Measurements from ENCODE around the gene EEF1AKMT3.

DNA sequence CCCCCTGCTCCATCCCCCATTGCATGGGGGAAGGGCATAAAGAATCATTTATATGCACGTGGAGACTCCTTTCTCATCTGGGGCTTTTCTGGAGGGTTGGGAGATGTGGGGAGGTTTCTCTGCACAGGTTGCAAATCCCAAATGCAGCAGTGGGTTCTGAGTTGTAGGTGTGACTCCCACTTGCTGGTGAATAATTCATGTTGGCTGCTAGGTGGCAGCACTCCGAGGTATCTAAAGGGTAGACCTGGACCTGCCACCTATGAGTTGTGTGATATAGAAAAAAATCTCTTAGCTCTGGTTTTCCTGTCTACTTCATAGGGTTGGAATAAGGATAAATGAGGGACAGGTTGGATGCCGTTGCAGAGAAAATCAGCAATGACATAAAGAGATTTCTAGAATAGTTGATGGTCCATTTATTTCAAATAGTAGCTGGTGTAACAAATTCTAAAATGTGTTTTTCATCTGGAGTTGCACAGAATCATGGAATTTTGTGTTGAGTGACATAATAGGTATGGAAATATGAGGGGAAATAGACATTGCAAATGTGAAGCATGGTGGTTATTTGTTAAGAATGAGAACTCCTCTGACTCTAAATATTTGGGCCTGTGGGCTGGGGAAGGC is 12.9 kb upstream of the EEF1AKMT3 start:
- TF ChIP-seq SIN3A (IDR thresholded peaks at IDR 0.05; ENCODE audit: low read depth) (no peak), EZH2 (IDR thresholded peaks at IDR 0.05) (no peak), POLR2A (IDR thresholded peaks at IDR 0.05; ENCODE audit: borderline replicate concordance, extremely low read depth, insufficient read depth, insufficient read length) (no peak), YY1 (IDR thresholded peaks at IDR 0.05; ENCODE audit: extremely low read depth, insufficient replicate concordance, low read depth, low read length) (no peak), EGR1 (IDR thresholded peaks at IDR 0.05; ENCODE audit: low read depth) (no peak), TCF7L2 (IDR thresholded peaks at IDR 0.05; ENCODE audit: borderline replicate concordance, extremely low read depth, insufficient read depth, insufficient read length) (no peak), EZH2phosphoT487 (IDR thresholded peaks at IDR 0.05; ENCODE audit: borderline replicate concordance) (no peak), ZNF274 (IDR thresholded peaks at IDR 0.05; ENCODE audit: low read depth, low read length) (no peak), POLR2AphosphoS5 (IDR thresholded peaks at IDR 0.05; ENCODE audit: low read depth, low read length) (no peak)
- TF ChIP-seq, protein P1, sequence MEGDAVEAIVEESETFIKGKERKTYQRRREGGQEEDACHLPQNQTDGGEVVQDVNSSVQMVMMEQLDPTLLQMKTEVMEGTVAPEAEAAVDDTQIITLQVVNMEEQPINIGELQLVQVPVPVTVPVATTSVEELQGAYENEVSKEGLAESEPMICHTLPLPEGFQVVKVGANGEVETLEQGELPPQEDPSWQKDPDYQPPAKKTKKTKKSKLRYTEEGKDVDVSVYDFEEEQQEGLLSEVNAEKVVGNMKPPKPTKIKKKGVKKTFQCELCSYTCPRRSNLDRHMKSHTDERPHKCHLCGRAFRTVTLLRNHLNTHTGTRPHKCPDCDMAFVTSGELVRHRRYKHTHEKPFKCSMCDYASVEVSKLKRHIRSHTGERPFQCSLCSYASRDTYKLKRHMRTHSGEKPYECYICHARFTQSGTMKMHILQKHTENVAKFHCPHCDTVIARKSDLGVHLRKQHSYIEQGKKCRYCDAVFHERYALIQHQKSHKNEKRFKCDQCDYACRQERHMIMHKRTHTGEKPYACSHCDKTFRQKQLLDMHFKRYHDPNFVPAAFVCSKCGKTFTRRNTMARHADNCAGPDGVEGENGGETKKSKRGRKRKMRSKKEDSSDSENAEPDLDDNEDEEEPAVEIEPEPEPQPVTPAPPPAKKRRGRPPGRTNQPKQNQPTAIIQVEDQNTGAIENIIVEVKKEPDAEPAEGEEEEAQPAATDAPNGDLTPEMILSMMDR (IDR thresholded peaks at IDR 0.05 in 2 of 3, conservative IDR thresholded peaks at IDR 0.05 in 1 of 3; ENCODE audit: borderline replicate concordance in 1 of 3, insufficient read depth in 1 of 3, low read depth in 2 of 3, low read length in 2 of 3) = peak in 2 of 3 experiments; percentile 54 to 70; a peak in 4 of 6 replicates
- TF ChIP-seq, protein P2, sequence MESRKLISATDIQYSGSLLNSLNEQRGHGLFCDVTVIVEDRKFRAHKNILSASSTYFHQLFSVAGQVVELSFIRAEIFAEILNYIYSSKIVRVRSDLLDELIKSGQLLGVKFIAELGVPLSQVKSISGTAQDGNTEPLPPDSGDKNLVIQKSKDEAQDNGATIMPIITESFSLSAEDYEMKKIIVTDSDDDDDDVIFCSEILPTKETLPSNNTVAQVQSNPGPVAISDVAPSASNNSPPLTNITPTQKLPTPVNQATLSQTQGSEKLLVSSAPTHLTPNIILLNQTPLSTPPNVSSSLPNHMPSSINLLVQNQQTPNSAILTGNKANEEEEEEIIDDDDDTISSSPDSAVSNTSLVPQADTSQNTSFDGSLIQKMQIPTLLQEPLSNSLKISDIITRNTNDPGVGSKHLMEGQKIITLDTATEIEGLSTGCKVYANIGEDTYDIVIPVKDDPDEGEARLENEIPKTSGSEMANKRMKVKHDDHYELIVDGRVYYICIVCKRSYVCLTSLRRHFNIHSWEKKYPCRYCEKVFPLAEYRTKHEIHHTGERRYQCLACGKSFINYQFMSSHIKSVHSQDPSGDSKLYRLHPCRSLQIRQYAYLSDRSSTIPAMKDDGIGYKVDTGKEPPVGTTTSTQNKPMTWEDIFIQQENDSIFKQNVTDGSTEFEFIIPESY (IDR thresholded peaks at IDR 0.05; ENCODE audit: extremely low read depth, insufficient replicate concordance, low read length) = no peak

Measured in HCT116 (cell line).